GM23338 (cell line): ENCODE data around the gene IGSF21. TPM values are rescaled to one million over a fixed set of nuclear protein-coding genes. Genes with fewer than 3 reads are reported as not detected.

Source experiments
- ATAC-seq: fragments of 200-7000 bp; cut with Tn5 transposase; 3 replicates; pipeline ENCODE4 v1.9.1; 2020
- DNase-seq: peaks from one replicate; pipeline ENCODE4 v3.0.0-alpha.2; 2015; ENCODE audit warnings: low spot score
- H2AFZ ChIP-seq: fragments of 200-600 bp; sonication (generic); 2 replicates; pipeline ENCODE4 v1.8.0; 2016; ENCODE audit warnings: antibody characterized with exemption, mild to moderate bottlenecking, moderate library complexity
- H3F3A ChIP-seq: fragments of 200-600 bp; sonication (generic); replicated peaks from 2 replicates; pipeline ENCODE4 v1.8.0; 2017; ENCODE audit warnings: antibody characterized with exemption, mixed run types, low read depth
- H3K27ac ChIP-seq: fragments of 200-600 bp; sonication (generic); 2 replicates; pipeline ENCODE4 v1.6.1; 2016; ENCODE audit warnings: low read depth
- H3K27me3 ChIP-seq: fragments of 200-600 bp; sonication (generic); 2 replicates; pipeline ENCODE4 v1.8.0; 2016; ENCODE audit warnings: mild to moderate bottlenecking, mixed run types, moderate library complexity; ENCODE audit not compliant: insufficient read depth
- H3K36me3 ChIP-seq: fragments of 200-600 bp; sonication (generic); 2 replicates; pipeline ENCODE4 v1.8.0; 2016; ENCODE audit warnings: mild to moderate bottlenecking; ENCODE audit not compliant: insufficient read depth
- H3K4me1 ChIP-seq: fragments of 200-600 bp; sonication (generic); 2 replicates; pipeline ENCODE4 v1.8.0; 2016; ENCODE audit warnings: mild to moderate bottlenecking, moderate library complexity; ENCODE audit not compliant: insufficient read depth
- H3K4me2 ChIP-seq: fragments of 200-600 bp; sonication (generic); 2 replicates; pipeline ENCODE4 v1.7.1; 2017; ENCODE audit warnings: mixed run types
- H3K4me3 ChIP-seq: fragments of 200-600 bp; sonication (generic); 2 replicates; pipeline ENCODE4 v1.6.1; 2016; ENCODE audit warnings: mixed run types
- H3K79me2 ChIP-seq: fragments of 200-600 bp; sonication (generic); replicated peaks from 2 replicates; pipeline ENCODE4 v1.8.0; 2017; ENCODE audit warnings: mild to moderate bottlenecking; ENCODE audit not compliant: insufficient read depth
- H3K9me2 ChIP-seq: fragments of 200-600 bp; sonication (generic); 2 replicates; pipeline ENCODE4 v1.8.0; 2017; ENCODE audit not compliant: insufficient read depth
- H4K20me1 ChIP-seq: fragments of 200-600 bp; sonication (generic); replicated peaks from 2 replicates; pipeline ENCODE4 v1.8.0; 2017; ENCODE audit warnings: mild to moderate bottlenecking; ENCODE audit not compliant: insufficient read depth
- H3K27ac Mint-ChIP-seq: 2 replicates; pipeline ENCODE4 v1.8.0; 2020; ENCODE audit warnings: inconsistent platforms, mild to moderate bottlenecking, moderate library complexity, mixed read lengths
- H3K27me3 Mint-ChIP-seq: 3 replicates; pipeline ENCODE4 v1.8.0; 2022; ENCODE audit warnings: low read depth, mild to moderate bottlenecking, moderate library complexity, mixed read lengths, inconsistent platforms; ENCODE audit not compliant: insufficient read depth, poor library complexity
- H3K36me3 Mint-ChIP-seq: 3 replicates; pipeline ENCODE4 v1.8.0; 2021; ENCODE audit warnings: low read depth, mild to moderate bottlenecking, inconsistent platforms, moderate library complexity, mixed read lengths
- H3K4me1 Mint-ChIP-seq: 3 replicates; pipeline ENCODE4 v1.8.0; 2020; ENCODE audit warnings: mild to moderate bottlenecking, inconsistent platforms, mixed read lengths
- H3K4me3 Mint-ChIP-seq: 3 replicates; pipeline ENCODE4 v1.8.0; 2021; ENCODE audit warnings: moderate library complexity, mild to moderate bottlenecking, inconsistent platforms, mixed read lengths
- H3K9me3 Mint-ChIP-seq: 3 replicates; pipeline ENCODE4 v1.8.0; 2020; ENCODE audit warnings: moderate library complexity, mild to moderate bottlenecking, inconsistent platforms, mixed read lengths
- CREB1 ChIP-seq: fragments of 250-450 bp; sonication (Bioruptor Pico); IDR thresholded peaks from 2 replicates; pipeline ENCODE4 v1.5.0; 2020; ENCODE audit warnings: low read depth, mild to moderate bottlenecking, moderate library complexity
- CTCF ChIP-seq, 2 experiments: fragments of 200-600 bp in 1 of 2; sonication (generic) in 1 of 2; conservative IDR thresholded peaks; 2 replicates each; pipeline versions ENCODE4 v1.5.1 to v1.6.1; 2016 to 2017; ENCODE audit warnings: antibody characterized with exemption in 2 of 2, low read depth in 2 of 2, mild to moderate bottlenecking in 2 of 2, moderate library complexity in 1 of 2
- ETS1 ChIP-seq: IDR thresholded peaks from 2 replicates; pipeline ENCODE4 v1.6.1; 2016; ENCODE audit warnings: antibody characterized with exemption
- EZH2 ChIP-seq: fragments of 200-600 bp; sonication (generic); IDR thresholded peaks from one replicate; pipeline ENCODE4 v1.8.0; 2017; ENCODE audit warnings: antibody characterized with exemption, mild to moderate bottlenecking, low read depth; ENCODE audit not compliant: unreplicated experiment
- EZH2phosphoT487 ChIP-seq: fragments of 200-600 bp; sonication (generic); IDR thresholded peaks from one replicate; pipeline ENCODE4 v1.8.1; 2018; ENCODE audit warnings: antibody characterized with exemption; ENCODE audit not compliant: unreplicated experiment
- JUNB ChIP-seq: IDR thresholded peaks from one replicate; pipeline ENCODE4 v1.6.1; 2016; ENCODE audit warnings: antibody characterized with exemption; ENCODE audit not compliant: unreplicated experiment
- NANOG ChIP-seq: IDR thresholded peaks from 2 replicates; pipeline ENCODE4 v1.6.1; 2016; ENCODE audit warnings: antibody characterized with exemption, borderline replicate concordance
- POLR2AphosphoS5 ChIP-seq: IDR thresholded peaks from 2 replicates; pipeline ENCODE4 v1.6.1; 2016; ENCODE audit warnings: antibody characterized with exemption, low read depth
- REST ChIP-seq: IDR thresholded peaks from one replicate; pipeline ENCODE4 v1.6.1; 2018; ENCODE audit warnings: antibody characterized with exemption; ENCODE audit not compliant: unreplicated experiment
- STAT1 ChIP-seq: IDR thresholded peaks from one replicate; pipeline ENCODE4 v1.6.1; 2016; ENCODE audit warnings: antibody characterized with exemption; ENCODE audit not compliant: unreplicated experiment
- ZNF114 ChIP-seq: fragments of 250-450 bp; sonication (Bioruptor Pico); IDR thresholded peaks from 2 replicates; pipeline ENCODE4 v1.5.0; 2020; ENCODE audit warnings: mild to moderate bottlenecking, moderate library complexity
- ZNF331 ChIP-seq: fragments of 250-450 bp; sonication (Bioruptor Pico); IDR thresholded peaks from 2 replicates; pipeline ENCODE4 v1.5.0; 2020; ENCODE audit warnings: low read depth, mild to moderate bottlenecking, moderate library complexity
- ZNF462 ChIP-seq: fragments of 250-450 bp; sonication (Bioruptor Pico); IDR thresholded peaks from 2 replicates; pipeline ENCODE4 v1.5.0; 2020; ENCODE audit warnings: mild to moderate bottlenecking, moderate library complexity
- polyA plus RNA-seq: library from polyadenylated mRNA; unstranded; fragments of >200 nt; fragmentation: Nextera tagmentation; extraction: Ambion mirVana; gene quantifications from 2 replicates; pipeline ENCODE4 v1.2.1, GENCODE V29; 2016
- total RNA-seq: library from RNA; depleted of rRNA; stranded (reverse); fragments of >200 nt; shearing (Covaris generic); gene quantifications from 2 replicates; pipeline ENCODE4 v1.2.3, GENCODE V29; 2014

The IGSF21 gene
- total and polyA plus RNA-seq, 2 experiments from 2014 or later, result 15.6 to 15.7 TPM

- H3F3A ChIP-seq, result 0 out of 2 replicates have a peak, but pooled peaks cover 6% of the 10 kb centered on the region
- no peak for TF ChIP-seq EZH2
- no peak for TF ChIP-seq JUNB
- TF ChIP-seq EZH2phosphoT487, result no peak
- TF ChIP-seq STAT1, result no peak
- TF ChIP-seq CTCF (conservative IDR thresholded peaks at IDR 0.05; ENCODE audit: low read depth in 2 of 2), result no peak
- no peak for TF ChIP-seq ZNF331
- no peak for TF ChIP-seq NANOG
- no peak for TF ChIP-seq CREB1
- no peak for TF ChIP-seq ETS1
- TF ChIP-seq ZNF114, result no peak
- no peak for TF ChIP-seq ZNF462 (CRISPR knock-in tag)
- TF ChIP-seq POLR2AphosphoS5, result no peak
- TF ChIP-seq REST, result no peak
- no peak overlapping the region for H3K4me3 Mint-ChIP-seq
- ATAC-seq (peak; percentile 68), DNase-seq (peak; percentile 52)
- H3K27me3 Mint-ChIP-seq, result peaks cover 9% of the 10 kb centered on the region
- H3K9me2 ChIP-seq, result peaks cover 8% of the 10 kb centered on the region; the same call in 1 of the 2 replicates
- H3K4me1 Mint-ChIP-seq, result peaks cover 38% of the 10 kb centered on the region
- no peaks in the 10 kb centered on the region for H4K20me1 ChIP-seq
- no peak overlapping the region for H3K27ac ChIP-seq
- no peak overlapping the region for H3K4me3 ChIP-seq
- peak overlapping the region; percentile 67 for H3K4me2 ChIP-seq
- no peak overlapping the region for H2AFZ ChIP-seq
- H3K79me2 ChIP-seq, result no peaks in the 10 kb centered on the region
- peaks cover 31% of the 10 kb centered on the region for H3K4me1 ChIP-seq
- no peaks in the 10 kb centered on the region for H3K36me3 ChIP-seq
- H3K36me3 Mint-ChIP-seq, result peaks cover 7% of the 10 kb centered on the region; the same call in 2 of the 3 replicates
- H3K27ac Mint-ChIP-seq, result peak overlapping the region; percentile 11; the same call in 1 of the 2 replicates
- no peaks in the 10 kb centered on the region for H3K27me3 ChIP-seq
- peaks cover 2% of the 10 kb centered on the region; the same call in 2 of the 3 replicates for H3K9me3 Mint-ChIP-seq
Observed at GRCh38 chr1:18261891-18262290, 154.3 kb downstream of the IGSF21 start.
